DMS153 treated with DMSO at 0.1 percent for 48 hours (cell line): ENCODE results near the gene ZNRF3.

Experiments used
- DNase-seq: peaks from one replicate; lab custom pipeline; 2025; ENCODE audit not compliant: unreplicated experiment; lab: John Stamatoyannopoulos, UW

Gene ZNRF3

DNA sequence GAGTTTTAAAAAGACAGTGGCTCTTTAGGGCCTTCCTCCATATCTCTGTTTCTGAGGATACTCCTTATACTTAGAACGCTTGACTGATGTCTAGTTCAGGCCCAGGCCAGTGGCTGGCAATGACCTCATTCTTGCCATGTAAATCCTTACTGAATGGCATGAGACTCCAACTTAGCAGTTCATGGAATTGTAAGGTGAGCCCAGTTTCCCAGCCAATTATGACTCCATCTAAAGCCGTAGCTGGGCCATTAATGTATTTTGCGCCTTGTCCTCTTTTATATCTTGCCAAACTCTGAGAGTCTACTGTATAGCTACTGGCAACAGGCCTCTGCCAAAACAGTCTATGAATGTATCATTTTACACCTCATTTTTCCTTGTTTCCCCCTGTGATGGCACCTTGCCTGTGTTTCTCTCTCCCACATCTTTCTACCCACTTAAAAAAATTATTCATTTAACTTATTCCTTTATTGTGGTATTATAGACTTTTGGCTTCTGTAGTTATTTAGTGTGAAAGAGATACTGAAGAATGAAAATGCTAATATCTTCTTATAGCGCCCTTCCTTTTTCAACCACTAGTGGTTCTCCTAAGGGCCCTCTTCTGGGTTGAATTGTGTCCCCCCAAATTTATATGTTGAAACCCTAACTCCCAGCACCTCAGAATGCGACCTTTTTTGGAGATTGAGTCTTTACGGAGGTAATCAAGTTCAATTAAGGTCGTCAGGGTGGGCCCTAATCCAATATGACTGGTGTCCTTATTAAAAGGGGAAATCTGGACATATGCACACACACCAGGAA lies 67.4 kb downstream of the ZNRF3 start:
- no peak for DNase-seq

DNA sequence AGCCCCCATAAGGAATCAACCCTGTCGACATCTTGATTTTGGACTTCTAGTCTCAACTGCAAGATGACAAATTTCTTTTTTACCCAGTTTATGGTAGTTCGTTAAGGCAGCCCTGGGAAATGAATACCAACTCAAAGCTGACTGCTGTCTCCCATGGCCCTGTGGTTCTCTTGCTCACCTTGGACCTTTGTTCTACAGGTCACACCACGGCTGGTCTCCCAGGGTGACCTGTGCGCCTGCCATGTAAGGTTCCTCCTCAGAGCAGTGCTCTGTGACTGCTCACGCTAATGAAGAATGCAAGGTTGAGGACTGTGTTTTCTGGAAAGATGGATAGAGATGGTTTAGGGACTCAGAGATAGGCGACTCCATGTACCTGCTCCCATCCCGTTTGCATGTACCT lies 68.2 kb downstream of the ZNRF3 start:
- no peak for DNase-seq

DNA sequence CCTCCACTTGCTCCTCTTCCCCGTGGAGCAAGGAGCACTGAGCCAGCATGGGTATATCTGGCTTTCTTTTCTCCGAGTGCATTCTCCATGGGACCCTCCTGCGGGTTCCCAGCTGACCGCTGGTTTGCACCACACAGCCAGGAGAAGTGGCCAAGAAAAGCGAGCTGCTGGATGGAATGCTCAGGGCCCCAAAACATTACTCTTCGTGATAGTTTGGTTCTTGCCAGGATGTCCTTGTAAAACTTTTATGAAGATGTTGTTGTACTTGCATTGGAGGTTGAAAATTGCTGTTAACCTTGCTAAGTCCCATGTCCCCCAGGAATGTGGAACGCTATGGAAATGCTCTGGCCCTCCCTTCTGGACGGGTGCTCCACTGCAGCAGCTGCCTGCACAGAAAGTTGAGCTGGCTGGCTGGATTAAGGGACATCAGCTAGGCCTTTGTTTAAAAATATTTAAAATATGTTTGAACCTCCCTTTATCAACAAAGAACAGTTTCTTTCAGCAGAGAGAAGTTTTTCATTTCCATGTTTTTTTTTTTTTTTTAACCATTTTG lies 68.7 kb downstream of the ZNRF3 start:
- DNase-seq = no peak

DNA sequence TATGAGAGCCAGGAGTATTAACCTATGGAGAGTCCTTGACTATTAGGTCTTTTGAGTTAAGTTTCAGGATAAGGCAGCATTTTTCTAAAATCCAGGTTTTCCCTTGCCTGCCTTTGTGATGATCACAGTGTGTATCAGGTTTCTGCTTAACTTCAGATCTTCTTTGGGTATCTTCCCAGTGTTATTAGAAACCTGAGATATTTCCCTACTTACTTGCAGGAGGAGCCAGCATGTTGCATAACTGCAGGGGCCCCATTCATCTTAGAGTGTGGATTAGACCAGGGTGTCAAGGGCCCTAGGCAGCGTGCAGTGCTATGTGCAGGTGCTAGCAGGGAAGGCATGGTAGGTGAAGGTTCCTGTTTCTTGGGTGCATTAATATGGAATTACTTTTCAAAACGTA lies 69.5 kb downstream of the ZNRF3 start:
- no peak for DNase-seq

DNA sequence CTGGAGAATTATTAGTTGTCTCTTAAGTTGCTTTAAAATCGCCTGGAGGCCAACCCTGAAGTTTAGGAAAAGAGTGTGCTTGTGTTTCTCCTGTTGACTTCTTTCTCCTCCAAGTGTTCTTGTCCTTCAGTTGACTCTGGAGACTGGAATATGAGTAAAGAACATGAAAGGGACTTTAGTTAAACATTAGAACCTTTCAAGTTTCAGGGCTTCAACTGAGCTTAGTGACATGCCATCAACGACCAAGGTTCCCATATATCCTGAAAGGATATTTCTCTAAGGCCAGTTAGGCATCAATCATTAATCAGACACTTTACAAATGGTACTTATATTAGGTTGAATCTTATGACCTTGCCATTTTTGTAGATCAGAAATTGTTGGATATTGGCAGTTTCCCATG lies 70.0 kb downstream of the ZNRF3 start:
- DNase-seq = no peak

DNA sequence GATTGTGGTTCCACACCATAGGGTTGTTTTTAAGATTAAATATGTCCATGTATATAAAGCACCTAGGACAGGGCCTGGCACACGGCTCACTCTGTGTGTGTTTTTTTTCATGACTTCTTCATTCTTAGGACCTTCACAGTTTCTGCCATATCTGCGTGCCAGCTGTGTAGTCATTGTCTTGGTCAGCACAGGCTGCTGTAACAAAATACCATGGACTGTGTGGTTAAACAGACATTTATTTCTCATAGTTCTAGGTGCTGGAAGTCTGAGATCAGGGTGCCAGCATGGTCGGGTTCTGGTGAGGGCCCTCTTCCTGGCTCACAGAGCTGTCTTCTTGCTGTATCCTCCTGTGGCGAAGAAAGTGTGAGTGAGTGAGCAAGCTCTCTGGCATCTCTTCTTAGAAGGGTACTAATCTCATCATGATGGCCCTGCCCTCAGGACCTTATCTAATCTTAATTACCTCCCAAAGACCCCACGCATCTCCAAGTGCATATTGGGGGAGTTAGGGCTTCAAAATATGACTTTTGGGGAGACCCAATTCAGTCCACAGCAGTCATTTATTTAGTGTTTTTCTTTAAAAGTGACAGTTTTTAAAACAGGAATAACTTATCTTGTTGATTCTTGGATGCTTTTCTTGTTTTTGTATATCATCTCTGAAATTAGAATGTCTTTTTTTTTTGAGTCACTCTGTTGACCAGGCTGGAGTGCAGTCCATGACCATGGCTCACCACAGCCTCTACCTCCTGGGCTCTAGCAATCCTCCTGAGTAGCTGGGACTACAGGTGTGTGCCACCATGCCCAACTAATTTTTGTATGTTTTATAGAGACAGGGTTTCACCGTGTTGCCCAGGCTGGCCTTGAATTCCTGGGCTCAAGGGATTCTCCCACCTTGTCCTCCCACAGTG lies 70.9 kb downstream of the ZNRF3 start:
- DNase-seq = no peak

DNA sequence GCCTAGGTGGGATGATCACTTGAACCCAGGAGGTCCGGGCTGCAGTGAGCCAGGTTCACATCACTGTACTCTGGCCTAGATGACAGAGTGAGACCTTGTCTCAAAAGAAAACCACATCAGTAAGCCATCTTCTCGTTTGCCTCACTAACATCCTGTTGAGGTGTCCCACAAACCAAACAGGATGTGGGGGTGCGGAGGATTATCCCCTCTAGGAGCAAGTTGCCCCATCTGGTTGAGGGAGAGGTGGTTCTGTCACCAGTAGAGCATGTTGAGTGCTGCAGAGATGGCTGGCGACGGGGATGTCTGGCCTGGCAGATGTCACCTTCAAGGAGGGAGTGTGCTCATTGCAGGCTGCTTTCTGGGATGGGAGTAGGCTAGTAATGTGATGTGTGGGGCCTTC lies 72.4 kb downstream of the ZNRF3 start:
- DNase-seq = no peak

DNA sequence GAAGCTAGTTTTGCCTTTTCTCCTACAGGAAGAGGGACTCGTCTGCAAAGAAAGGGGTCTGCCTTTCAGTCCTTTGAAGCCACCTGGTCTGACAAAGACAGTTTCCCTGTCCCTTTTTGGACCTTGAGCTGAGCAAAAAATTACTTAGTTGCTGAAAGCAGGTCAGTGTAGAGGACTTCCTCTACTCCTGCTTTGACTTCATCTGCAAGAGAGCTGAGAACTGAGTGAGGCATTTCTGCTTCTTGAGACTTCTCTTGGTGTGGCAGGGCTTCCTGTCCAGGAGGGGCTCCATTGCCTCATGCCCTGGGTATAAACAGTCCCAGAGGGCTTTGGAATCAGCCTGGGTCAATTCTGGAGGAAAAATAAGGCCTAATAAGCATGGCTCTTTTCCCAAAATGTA lies 73.1 kb downstream of the ZNRF3 start:
- DNase-seq = no peak

DNA sequence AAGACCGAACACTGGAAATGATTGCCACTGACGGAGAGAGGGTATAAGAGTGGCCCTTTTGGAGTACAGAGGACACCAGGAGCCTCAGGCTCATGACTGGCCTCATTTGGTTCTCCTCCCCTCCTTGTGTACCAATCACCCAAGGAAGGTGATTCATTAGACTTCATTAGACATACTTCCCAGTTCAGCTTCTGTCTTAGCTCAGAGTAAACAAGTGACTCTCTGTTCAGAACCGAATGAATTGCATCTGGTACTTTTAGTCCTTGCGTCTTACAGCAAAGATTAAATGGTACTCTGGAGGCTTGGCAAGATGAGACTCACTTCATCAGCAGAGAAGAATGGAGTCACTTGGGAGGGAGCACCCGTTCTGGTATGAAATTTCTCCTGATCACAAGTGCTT lies 75.2 kb downstream of the ZNRF3 start:
- DNase-seq = no peak

DNA sequence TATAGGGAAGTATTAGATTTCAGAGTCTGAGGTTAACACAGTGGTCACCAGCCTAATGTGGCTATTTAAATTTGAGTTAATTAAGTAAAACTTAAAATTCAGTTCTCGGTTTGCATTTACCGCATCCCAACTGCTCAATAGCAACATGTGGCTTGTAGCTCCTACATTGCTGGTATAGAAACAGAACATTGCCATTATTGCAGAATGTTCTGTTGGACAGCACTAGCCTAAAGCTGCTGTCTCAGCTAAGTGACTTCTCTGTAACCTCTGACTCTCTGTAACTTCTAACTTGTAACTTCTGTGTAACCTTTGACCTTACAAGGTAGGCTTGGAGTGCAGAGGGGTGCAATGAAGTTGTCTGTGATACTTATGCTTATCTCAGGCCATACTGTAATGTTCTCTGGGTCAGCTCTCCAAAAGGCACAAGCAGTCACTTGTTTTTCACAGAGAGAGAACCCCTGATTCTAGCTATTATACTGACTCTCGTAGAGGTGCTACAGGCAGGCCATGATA lies 78.7 kb downstream of the ZNRF3 start:
- no peak for DNase-seq

DNA sequence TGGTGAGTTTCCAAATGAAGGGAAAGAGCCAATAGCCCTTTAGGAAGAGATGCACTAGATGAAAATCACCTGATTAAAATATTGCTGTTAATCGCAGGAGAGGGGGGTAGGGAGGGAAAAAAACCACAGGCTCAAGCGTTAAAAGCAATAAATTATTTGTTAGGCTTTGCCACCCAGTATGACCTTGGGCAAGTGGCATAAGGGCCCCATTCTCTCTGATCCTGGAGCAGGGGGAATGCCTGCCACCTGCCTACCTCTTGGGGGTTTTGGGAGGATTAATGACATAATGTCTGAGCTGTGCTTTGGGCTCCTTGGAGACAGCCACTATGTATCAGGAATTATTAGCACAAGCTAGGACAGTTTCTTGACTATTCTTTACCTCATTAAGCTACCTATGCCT lies 80.0 kb downstream of the ZNRF3 start:
- no peak for DNase-seq

DNA sequence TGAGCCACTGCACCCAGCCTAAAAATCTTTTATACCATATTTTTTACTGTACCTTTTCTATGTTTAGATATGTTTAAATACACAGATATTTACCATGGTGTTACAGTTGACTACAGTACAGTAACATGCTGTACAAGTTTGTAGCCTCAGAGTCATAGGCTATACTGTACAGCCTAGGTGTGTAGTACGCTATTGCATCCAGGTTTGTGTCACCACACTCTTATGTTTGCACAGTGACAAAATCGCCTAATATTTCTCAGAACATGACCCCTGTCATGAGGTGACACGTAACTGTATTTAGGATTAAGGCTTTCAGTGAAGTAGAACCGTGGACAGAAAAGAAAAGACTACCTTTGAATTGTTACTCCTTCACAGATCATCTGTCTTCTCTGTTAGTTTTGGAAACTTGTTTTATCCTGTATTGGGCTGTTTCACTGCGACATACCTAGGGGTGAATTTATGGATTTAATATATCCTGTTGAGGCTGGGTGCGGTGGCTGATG lies 83.8 kb downstream of the ZNRF3 start:
- no peak for DNase-seq

DNA sequence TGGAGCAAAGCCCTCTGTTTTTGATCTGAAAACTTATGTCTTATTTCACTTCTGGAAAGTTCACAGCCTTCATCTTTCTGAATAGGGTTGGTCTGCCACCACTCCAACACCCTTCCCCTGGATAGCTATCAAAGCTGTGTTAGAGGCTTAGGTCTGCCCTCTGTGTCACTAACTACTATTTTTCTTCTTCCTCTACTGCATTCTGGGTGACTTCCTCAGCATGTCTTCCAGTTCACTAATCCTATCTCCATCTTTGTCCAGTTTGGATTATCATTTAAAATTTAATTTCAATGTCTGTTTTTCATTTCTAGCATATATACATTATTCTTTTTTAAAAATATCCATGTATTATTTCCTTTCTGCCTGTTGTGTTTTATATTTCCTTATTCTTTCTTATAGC lies 84.6 kb downstream of the ZNRF3 start:
- no peak for DNase-seq

DNA sequence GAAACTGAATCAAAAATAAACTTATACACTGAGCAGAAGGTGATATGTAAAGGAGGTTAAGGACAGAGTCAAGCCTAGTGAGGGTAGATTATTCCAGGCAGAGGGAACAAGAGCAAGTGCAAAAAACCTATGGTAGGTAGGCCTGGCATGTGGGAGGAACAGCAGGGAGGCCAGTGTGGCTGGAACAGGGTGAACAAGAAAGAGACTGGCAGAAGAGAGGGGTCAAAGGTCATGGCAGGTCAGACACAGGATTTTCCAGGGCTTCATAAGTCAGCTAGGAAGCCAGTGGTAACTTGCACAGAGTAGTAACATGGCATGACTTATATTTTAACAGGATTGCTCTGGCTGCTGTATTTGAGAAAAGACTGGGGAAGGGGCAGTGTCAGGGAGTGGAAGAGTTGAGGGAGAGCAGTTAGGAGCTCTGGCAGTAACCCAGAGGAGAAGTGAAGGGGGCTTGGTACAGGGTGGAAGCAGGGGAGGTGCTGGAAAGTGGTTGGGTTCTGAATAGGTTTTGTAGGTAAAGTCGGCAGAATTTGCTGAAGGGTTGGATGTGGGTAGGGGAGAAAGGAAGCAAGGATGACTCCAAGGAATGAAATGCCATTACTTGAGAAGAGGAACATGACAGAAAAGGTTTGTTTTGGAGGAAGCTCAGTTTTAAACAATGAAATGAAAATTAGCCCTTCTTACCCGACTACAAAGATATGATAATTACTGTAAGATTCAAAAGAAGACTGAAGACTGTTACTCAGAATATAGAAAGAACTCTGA lies 86.2 kb downstream of the ZNRF3 start:
- no peak for DNase-seq

DNA sequence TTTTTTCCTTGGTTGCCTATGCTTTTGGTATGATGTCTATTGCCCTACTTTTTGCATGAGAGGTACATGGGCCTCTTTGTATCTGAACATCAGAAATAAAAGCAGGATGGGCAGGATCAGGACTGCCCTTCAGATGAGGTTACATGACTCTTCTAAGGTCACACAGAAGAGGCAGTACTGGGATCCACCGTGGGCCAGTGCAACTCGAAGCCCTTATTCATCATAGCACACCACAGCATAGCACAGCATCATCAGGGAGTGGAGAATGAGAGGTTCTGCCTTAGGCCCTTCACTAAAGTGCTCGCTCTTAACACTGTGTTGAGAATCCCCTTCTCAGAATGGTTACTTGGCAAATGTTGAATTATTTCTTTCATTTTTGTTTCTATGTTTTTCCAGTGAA lies 90.0 kb downstream of the ZNRF3 start:
- no peak for DNase-seq

DNA sequence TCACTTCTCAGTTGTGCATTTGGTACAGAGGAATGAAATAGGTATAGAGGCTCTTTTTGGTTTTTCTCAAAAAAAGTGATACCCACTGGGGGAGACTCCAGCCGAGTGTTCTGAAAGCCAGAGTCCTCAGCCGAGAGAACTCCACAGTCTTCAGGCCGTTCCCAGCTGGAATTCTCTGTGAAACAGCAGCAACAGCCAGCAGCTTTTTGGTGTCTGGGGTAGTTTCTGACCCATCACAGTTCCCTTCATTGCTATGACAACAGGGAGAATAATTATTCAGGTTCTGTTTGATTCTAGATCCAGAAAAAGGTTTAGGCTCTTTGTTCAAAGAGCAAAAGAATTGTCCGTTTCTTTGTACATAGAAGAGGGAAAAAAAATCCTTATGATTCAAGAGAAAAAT lies 93.7 kb downstream of the ZNRF3 start:
- no peak for DNase-seq

DNA sequence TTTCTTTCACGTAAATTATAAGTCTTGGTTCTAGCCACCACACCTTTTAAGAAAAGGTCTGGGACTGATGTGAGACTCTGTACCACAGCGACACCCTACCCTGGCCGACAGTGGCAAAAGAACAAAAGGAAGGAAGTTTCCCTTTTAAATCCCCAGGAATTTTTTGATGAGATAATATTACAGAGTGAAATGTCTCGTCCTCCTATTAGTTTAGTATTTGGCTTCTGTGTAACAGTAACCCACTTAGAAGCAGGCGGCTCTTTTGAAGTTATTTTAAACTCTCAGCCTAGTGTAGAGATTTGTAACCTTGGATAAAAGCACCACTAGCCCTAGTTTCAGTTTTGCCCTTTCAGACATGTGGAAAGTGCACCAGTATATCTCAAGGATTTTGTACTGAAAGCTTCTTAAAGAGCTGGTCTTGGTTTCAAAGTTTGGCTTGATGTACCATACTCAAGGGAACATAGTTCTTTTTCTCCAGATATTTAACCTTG lies 94.2 kb downstream of the ZNRF3 start:
- no peak for DNase-seq

DNA sequence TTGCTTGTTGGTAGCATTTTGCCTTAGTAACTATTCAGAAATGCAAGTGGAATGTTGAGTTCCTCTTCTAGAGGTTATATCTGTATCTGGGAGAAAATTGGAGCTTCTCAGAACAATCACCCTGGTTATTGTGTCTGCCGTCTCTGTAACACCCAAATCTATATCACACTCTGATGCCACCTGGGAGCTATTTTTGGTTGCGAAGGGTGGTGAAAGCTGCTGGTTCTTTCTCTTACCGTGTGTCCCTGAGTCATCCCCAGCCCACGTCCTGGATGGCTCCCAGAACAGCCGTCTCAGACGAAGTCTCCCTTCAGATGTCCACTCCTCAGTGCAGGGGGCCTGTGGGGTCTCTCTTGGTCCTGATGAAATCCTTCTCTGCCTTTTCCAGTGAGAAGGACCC lies 94.8 kb downstream of the ZNRF3 start:
- no peak for DNase-seq

DNA sequence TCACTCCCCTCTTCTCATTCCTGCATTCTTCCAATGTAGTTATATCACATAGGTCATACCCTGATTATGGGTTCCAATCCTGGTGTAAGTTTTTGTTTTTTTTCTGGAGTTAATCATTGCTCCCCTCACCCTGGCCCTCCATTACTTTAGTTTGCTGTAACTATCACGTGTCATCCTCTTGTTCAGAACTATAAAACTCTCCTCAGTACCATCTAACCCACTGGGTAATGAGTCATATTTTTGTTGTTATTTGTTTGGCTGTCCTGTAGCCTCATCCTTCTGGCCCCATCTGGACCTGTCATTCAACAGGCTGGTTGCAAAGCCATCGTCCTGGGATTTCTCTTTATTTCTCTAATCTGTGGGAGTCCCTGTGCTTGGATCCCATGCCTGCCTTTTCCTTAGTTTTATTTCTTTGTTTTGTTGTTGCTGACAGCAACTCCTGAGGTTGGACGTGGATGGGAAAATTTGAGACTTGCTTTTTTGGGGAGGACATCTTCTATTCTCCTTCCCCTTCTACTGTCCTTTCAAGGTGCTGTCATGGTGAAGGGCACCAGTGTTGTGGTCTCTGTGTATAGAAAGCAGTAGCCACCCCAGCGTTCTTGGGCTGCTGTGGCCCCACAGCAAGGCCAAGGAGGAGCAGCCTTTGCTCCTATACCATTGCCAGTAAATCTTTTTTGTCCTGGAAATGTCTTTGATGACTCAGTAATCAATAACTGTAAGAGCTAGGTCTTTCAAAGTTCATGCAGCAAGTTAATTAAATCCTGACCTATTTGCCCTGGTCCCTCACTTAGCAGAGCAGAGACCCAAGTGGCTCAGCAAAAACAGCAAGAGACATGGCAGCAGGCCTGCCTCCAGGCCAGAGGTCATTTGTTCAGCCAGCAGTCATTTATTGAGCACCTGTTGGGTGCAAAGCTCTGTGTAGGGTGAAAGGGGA lies 95.8 kb downstream of the ZNRF3 start:
- no peak for DNase-seq

DNA sequence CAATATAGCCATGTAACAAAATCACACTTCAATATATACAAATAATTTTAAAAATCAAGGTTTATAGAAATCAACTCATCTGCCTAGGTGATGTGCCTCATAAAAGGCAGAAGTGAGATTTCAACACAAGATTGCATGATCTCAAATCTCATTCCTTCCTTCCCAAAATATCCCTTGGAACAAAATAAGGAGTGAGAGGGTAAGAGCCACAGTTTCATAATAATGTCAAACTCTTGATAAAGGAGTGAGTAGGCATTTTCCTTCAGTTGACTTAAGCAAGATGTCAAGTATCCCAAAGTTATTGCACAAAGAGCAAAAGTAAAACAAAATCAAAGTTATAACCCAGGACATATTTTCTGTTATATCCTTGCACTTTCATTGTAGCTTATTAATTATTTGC lies 97.0 kb downstream of the ZNRF3 start:
- DNase-seq = no peak
